Measurements from ENCODE around the gene KLHDC10. TPM values are rescaled to one million over a fixed set of nuclear protein-coding genes. Genes with fewer than 3 reads are reported as not detected.

The KLHDC10 gene
- total and polyA plus RNA-seq, 2 of the 13 experiments (the other 11 are each of a cell fraction or from before 2014, with no cell fraction given), result 11.9 to 21.6 TPM

GRCh38 chr7:130157700-130158099 is 87.4 kb downstream of the KLHDC10 start (continued):
- TF ChIP-seq DZIP1 (CRISPR knock-in tag; IDR thresholded peaks at IDR 0.05) (no peak), ZNF512B (CRISPR knock-in tag; IDR thresholded peaks at IDR 0.05; ENCODE audit: borderline replicate concordance) (no peak), ZSCAN22 (CRISPR knock-in tag; IDR thresholded peaks at IDR 0.05) (no peak), ZNF274 (CRISPR knock-in tag; IDR thresholded peaks at IDR 0.05) (no peak), ZNF230 (CRISPR knock-in tag; IDR thresholded peaks at IDR 0.05) (no peak)

GRCh38 chr7:130160023-130160422 is 89.7 kb downstream of the KLHDC10 start:
- 100% methylated on average over 2 of the region's 2 CpGs for WGBS (ENCODE audit: low lambda C conversion rate)
- in situ Hi-C loops (cut with HindIII; ENCODE audit: extremely low pct_ligation_motif_present, low pct_unique_long_range_greater_than_20kb), result no loop called here
- H3K4me2 ChIP-seq (ENCODE audit: low read depth, low read length), result no peak overlapping the region
- ChIA-PET CTCF (ENCODE audit: low intra/inter-chr PET ratio, low total read pairs) (no interaction called here), POLR2A (no interaction called here)
- H3K4me3 ChIP-seq (replicated peaks in 1 of 3; ENCODE audit: insufficient read depth in 1 of 3, low read depth in 2 of 3, low read length in 3 of 3), result no peak overlapping the region
- no peaks in the 10 kb centered on the region for H4K20me1 ChIP-seq (ENCODE audit: insufficient read depth, low read length)
- no peak for TF ChIP-seq HCFC1 (IDR thresholded peaks at IDR 0.05; ENCODE audit: low read depth, low read length)
- BruUV-seq (replicated peaks), result no TSS peak
- peaks cover 4 to 33% of the 10 kb centered on the region in 2 experiments; a peak in 4 of 5 replicates for H3K36me3 ChIP-seq (replicated peaks in 1 of 2; ENCODE audit: control insufficient read depth in 1 of 2, insufficient read depth in 2 of 2, low read length in 2 of 2)
- intact Hi-C loops (cut with micrococcal nuclease; ENCODE audit: unreplicated experiment), result no loop called here
- no peak for DNase-seq (ENCODE audit: low spot score)
- no peaks in the 10 kb centered on the region for H3K27me3 ChIP-seq (ENCODE audit: control insufficient read depth in 1 of 2, insufficient read depth in 2 of 2, low read length in 2 of 2)
- no peaks in the 10 kb centered on the region for H3K4me1 ChIP-seq (ENCODE audit: insufficient read depth, low read length)
- no peaks in the 10 kb centered on the region for H3K9me3 ChIP-seq (ENCODE audit: low read length)
- no peak for FAIRE-seq
- no peak overlapping the region for H3K27ac ChIP-seq (ENCODE audit: extremely low read length, insufficient read depth, low read length)
- ATAC-seq, result no peak
- no peak overlapping the region for H2AFZ ChIP-seq (ENCODE audit: low read length)
- H3K9ac ChIP-seq (ENCODE audit: insufficient read depth, low read depth, low read length), result no peak overlapping the region
- H3K79me2 ChIP-seq (ENCODE audit: insufficient read depth, low read length), result no peaks in the 10 kb centered on the region
